ENCODE data around the gene SEC24D. TPM values are rescaled to one million over a fixed set of nuclear protein-coding genes. Genes with fewer than 3 reads are reported as not detected.

SEC24D gene
- total RNA-seq, 1 donor from 2014 or later: 48.5 TPM

GRCh38 chr4:118760092-118760491, 75.8 kb downstream of the SEC24D start:
- no peak for TF ChIP-seq CTCF (IDR thresholded peaks at IDR 0.05; ENCODE audit: insufficient read depth, low read length, poor library complexity, severe bottlenecking)
- no peak for DNase-seq (ENCODE audit: low read depth)
- Histone ChIP-seq H3K27me3 (ENCODE audit: control insufficient read depth, insufficient read depth, low read length) (no peaks in the 10 kb centered on the region), H3K4me3 (ENCODE audit: low read depth, low read length) (no peak overlapping the region), H3K36me3 (ENCODE audit: control insufficient read depth, insufficient read depth, low read length) (no peaks in the 10 kb centered on the region)

- Histone ChIP-seq H3K27me3 (ENCODE audit: control insufficient read depth, insufficient read depth, low read length) (no peaks in the 10 kb centered on the region), H3K36me3 (ENCODE audit: control insufficient read depth, insufficient read depth, low read length) (no peaks in the 10 kb centered on the region), H3K4me3 (ENCODE audit: low read depth, low read length) (no peak overlapping the region)
- DNase-seq (ENCODE audit: low read depth): no peak
- TF ChIP-seq CTCF (IDR thresholded peaks at IDR 0.05; ENCODE audit: insufficient read depth, low read length, poor library complexity, severe bottlenecking): no peak
Observed at GRCh38 chr4:118759481-118759880, 76.4 kb downstream of the SEC24D start.

GRCh38 chr4:118758293-118758692, 77.6 kb downstream of the SEC24D start:
- no peaks in the 10 kb centered on the region for H3K36me3 ChIP-seq (ENCODE audit: control insufficient read depth, insufficient read depth, low read length)
- no peak for TF ChIP-seq CTCF (IDR thresholded peaks at IDR 0.05; ENCODE audit: insufficient read depth, low read length, poor library complexity, severe bottlenecking)
- DNase-seq (ENCODE audit: low read depth): no peak
- no peak overlapping the region for H3K4me3 ChIP-seq (ENCODE audit: low read depth, low read length)
- H3K27me3 ChIP-seq (ENCODE audit: control insufficient read depth, insufficient read depth, low read length): no peaks in the 10 kb centered on the region

- no peak for DNase-seq (ENCODE audit: low read depth)
- Histone ChIP-seq H3K36me3 (ENCODE audit: control insufficient read depth, insufficient read depth, low read length) (no peaks in the 10 kb centered on the region), H3K4me3 (ENCODE audit: low read depth, low read length) (no peak overlapping the region), H3K27me3 (ENCODE audit: control insufficient read depth, insufficient read depth, low read length) (no peaks in the 10 kb centered on the region)
- TF ChIP-seq CTCF (IDR thresholded peaks at IDR 0.05; ENCODE audit: insufficient read depth, low read length, poor library complexity, severe bottlenecking): no peak
Observed at GRCh38 chr4:118757761-118758251, 78.1 kb downstream of the SEC24D start.

- H3K36me3 ChIP-seq (ENCODE audit: control insufficient read depth, insufficient read depth, low read length): no peaks in the 10 kb centered on the region
- DNase-seq (ENCODE audit: low read depth): no peak
- TF ChIP-seq CTCF (IDR thresholded peaks at IDR 0.05; ENCODE audit: insufficient read depth, low read length, poor library complexity, severe bottlenecking): no peak
Observed at GRCh38 chr4:118756958-118757357, 79.0 kb downstream of the SEC24D start.

GRCh38 chr4:118756429-118756828, 79.5 kb downstream of the SEC24D start:
- no peaks in the 10 kb centered on the region for H3K36me3 ChIP-seq (ENCODE audit: control insufficient read depth, insufficient read depth, low read length)
- no peaks in the 10 kb centered on the region for H3K27me3 ChIP-seq (ENCODE audit: control insufficient read depth, insufficient read depth, low read length)
- no peak for TF ChIP-seq CTCF (IDR thresholded peaks at IDR 0.05; ENCODE audit: insufficient read depth, low read length, poor library complexity, severe bottlenecking)
- no peak overlapping the region for H3K4me3 ChIP-seq (ENCODE audit: low read depth, low read length)
- no peak for DNase-seq (ENCODE audit: low read depth)

More at GRCh38 chr4:118756958-118757357, 79.0 kb downstream of the SEC24D start:
- Histone ChIP-seq H3K4me3 (ENCODE audit: low read depth, low read length) (no peak overlapping the region), H3K27me3 (ENCODE audit: control insufficient read depth, insufficient read depth, low read length) (no peaks in the 10 kb centered on the region)

Measured in kidney epithelial cell (primary cell).